ENCODE data around the gene KBTBD4. TPM values are rescaled to one million over a fixed set of nuclear protein-coding genes. Genes with fewer than 3 reads are reported as not detected.

KBTBD4 gene
- total RNA-seq, 1 experiment from 2014 or later, result 12.5 TPM

DNA sequence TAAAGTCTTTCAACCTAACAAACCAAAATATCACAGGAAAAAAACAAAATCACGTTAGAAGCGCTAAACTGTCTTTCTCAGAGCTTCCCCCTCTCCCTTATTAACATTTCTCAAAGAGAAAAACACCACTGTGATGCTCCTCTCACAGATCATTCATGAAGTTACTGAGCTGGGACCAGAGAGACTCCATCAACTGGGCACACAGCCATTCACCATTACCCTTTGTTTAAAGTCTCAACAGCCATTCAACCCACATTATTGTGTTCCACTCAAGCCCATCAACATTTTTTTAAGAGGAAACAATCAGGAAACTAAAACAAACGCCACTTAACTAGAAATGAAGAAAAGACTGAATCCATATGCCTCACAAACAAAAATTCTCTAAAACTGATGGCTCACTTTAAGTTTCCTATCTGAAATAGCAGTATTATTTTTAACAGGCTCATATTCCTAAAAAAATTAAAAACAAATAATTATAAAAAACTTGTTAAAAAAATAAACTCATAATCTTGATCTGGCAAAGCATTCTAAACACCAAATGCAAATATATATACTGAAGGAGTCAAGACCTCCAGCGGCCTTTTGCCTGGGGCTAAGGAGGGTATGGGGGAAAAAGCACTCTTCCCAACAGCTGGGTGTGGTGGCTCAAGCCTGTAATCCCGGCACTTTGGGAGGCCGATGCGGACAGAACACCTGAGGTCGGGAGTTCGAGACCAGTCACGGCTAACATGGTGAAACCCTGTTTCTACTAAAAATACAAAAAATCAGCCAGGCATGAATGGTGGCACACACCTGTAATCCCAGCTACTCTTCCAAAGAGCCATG is 39.8 kb downstream of the KBTBD4 start:
- Histone ChIP-seq H3K9me3 (no peaks in the 10 kb centered on the region), H3K36me3 (ENCODE audit: control insufficient read depth, insufficient read depth, low read length) (no peaks in the 10 kb centered on the region), H3K4me3 (ENCODE audit: low read depth, low read length) (no peak overlapping the region), H3K27me3 (replicated peaks; ENCODE audit: control insufficient read depth, insufficient read depth, low read length) (no peaks in the 10 kb centered on the region), H3K4me1 (no peaks in the 10 kb centered on the region; the same call in 1 of the 2 replicates)
- DNase-seq, result no peak
- BruUV-seq (replicated peaks), result no TSS peak
- no peak overlapping the region for H3K27ac Mint-ChIP-seq (ENCODE audit: unreplicated experiment)
- POLR2A ChIA-PET, result no interaction called here
- H3K9me3 Mint-ChIP-seq (ENCODE audit: unreplicated experiment), result no peaks in the 10 kb centered on the region
- intact Hi-C loops (cut with micrococcal nuclease; ENCODE audit: unreplicated experiment), result no loop called here
- CTCF ChIA-PET, result interaction anchor here (1.0 kb wide), 1 partner anchor 12 kb away, joined by 6 read pairs; no protein-coding TSS in a partner anchor
- peaks cover 11% of the 10 kb centered on the region for H3K4me1 Mint-ChIP-seq (ENCODE audit: low read depth, unreplicated experiment)
- TF ChIP-seq, protein P1, sequence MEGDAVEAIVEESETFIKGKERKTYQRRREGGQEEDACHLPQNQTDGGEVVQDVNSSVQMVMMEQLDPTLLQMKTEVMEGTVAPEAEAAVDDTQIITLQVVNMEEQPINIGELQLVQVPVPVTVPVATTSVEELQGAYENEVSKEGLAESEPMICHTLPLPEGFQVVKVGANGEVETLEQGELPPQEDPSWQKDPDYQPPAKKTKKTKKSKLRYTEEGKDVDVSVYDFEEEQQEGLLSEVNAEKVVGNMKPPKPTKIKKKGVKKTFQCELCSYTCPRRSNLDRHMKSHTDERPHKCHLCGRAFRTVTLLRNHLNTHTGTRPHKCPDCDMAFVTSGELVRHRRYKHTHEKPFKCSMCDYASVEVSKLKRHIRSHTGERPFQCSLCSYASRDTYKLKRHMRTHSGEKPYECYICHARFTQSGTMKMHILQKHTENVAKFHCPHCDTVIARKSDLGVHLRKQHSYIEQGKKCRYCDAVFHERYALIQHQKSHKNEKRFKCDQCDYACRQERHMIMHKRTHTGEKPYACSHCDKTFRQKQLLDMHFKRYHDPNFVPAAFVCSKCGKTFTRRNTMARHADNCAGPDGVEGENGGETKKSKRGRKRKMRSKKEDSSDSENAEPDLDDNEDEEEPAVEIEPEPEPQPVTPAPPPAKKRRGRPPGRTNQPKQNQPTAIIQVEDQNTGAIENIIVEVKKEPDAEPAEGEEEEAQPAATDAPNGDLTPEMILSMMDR (IDR thresholded peaks at IDR 0.05; ENCODE audit: insufficient read depth in 1 of 2, low read depth in 1 of 2, low read length in 1 of 2, severe bottlenecking in 1 of 2, unreplicated experiment in 1 of 2), result no peak
- H3K36me3 Mint-ChIP-seq (ENCODE audit: insufficient read depth, unreplicated experiment), result peaks cover 27% of the 10 kb centered on the region
- H3K4me3 Mint-ChIP-seq (ENCODE audit: unreplicated experiment), result no peak overlapping the region
- H3K27me3 Mint-ChIP-seq (ENCODE audit: insufficient read depth, unreplicated experiment), result no peaks in the 10 kb centered on the region

DNA sequence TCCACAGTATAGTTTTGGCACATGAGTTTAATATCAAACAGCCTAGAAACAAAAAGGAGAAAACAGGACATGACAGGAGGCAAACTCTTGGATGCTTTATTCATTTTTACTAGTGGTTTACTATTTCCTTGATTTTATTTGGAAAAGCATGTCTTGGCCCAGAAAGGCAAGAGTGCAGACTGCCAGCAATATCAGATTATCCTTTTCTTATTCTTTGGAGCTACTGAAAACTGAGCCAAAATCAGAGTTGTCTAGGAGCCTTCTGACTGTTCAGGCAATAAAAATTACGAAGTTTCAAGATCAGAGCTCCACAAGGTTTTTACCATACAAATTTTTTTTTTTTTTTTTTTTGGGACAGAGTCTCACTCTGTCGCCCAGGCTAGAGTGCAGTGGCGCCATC is 41.9 kb downstream of the KBTBD4 start:
- Histone ChIP-seq H3K9me3 (no peaks in the 10 kb centered on the region), H3K4me3 (ENCODE audit: low read depth, low read length) (no peak overlapping the region), H3K36me3 (ENCODE audit: control insufficient read depth, insufficient read depth, low read length) (no peaks in the 10 kb centered on the region), H3K4me1 (no peaks in the 10 kb centered on the region; the same call in 1 of the 2 replicates), H3K27me3 (replicated peaks; ENCODE audit: control insufficient read depth, insufficient read depth, low read length) (no peaks in the 10 kb centered on the region)
- TF ChIP-seq, protein P1 (IDR thresholded peaks at IDR 0.05; ENCODE audit: insufficient read depth in 1 of 2, low read depth in 1 of 2, low read length in 1 of 2, severe bottlenecking in 1 of 2, unreplicated experiment in 1 of 2), result no peak
- ChIA-PET POLR2A (no interaction called here), CTCF (no interaction called here)
- Mint-ChIP-seq H3K27me3 (ENCODE audit: insufficient read depth, unreplicated experiment) (no peaks in the 10 kb centered on the region), H3K4me3 (ENCODE audit: unreplicated experiment) (no peak overlapping the region), H3K9me3 (ENCODE audit: unreplicated experiment) (no peaks in the 10 kb centered on the region), H3K27ac (ENCODE audit: unreplicated experiment) (no peak overlapping the region), H3K4me1 (ENCODE audit: low read depth, unreplicated experiment) (peaks cover 11% of the 10 kb centered on the region), H3K36me3 (ENCODE audit: insufficient read depth, unreplicated experiment) (peaks cover 37% of the 10 kb centered on the region)
- no peak for DNase-seq
- no TSS peak for BruUV-seq (replicated peaks)
- intact Hi-C loops (cut with micrococcal nuclease; ENCODE audit: unreplicated experiment), result no loop called here

DNA sequence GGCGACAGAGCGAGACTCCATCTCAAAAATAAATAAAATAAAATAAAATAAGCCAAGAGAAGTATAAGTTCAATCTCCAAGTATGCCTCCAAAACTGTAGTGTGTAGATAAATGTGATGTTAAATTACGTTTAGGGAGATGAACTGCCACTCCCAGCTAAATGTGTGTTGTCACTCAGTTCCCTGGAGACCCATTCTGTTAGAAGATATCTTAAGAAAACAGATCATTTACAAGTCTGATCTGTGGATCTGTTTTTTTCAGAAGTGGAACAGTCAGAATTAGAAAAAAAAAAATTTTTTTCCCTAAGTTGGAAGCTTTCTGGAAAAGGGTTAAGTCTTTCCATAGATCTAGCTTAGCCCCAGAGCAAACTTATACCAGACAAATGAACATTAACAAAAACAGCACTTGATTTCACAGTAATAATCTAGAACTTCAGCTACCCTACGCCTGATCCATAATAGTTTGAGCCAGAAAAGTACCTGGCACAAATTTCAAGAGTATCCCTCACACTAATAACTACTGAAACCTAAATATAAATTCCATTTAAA is 44.0 kb downstream of the KBTBD4 start:
- no peak overlapping the region for H3K4me3 ChIP-seq (ENCODE audit: low read depth, low read length)
- H3K4me1 ChIP-seq, result peaks cover 19% of the 10 kb centered on the region
- DNase-seq, result no peak
- no peaks in the 10 kb centered on the region for H3K27me3 Mint-ChIP-seq (ENCODE audit: insufficient read depth, unreplicated experiment)
- H3K4me3 Mint-ChIP-seq (ENCODE audit: unreplicated experiment), result no peak overlapping the region
- H3K36me3 ChIP-seq (ENCODE audit: control insufficient read depth, insufficient read depth, low read length), result no peaks in the 10 kb centered on the region
- TF ChIP-seq, protein P1 (IDR thresholded peaks at IDR 0.05; ENCODE audit: insufficient read depth in 1 of 2, low read depth in 1 of 2, low read length in 1 of 2, severe bottlenecking in 1 of 2, unreplicated experiment in 1 of 2), result no peak
- ChIA-PET CTCF (no interaction called here), POLR2A (no interaction called here)
- H3K36me3 Mint-ChIP-seq (ENCODE audit: insufficient read depth, unreplicated experiment), result peaks cover 30% of the 10 kb centered on the region
- BruUV-seq (replicated peaks), result no TSS peak
- intact Hi-C loops (cut with micrococcal nuclease; ENCODE audit: unreplicated experiment), result no loop called here
- H3K4me1 Mint-ChIP-seq (ENCODE audit: low read depth, unreplicated experiment), result peaks cover 11% of the 10 kb centered on the region
- H3K9me3 Mint-ChIP-seq (ENCODE audit: unreplicated experiment), result no peaks in the 10 kb centered on the region
- no peaks in the 10 kb centered on the region for H3K9me3 ChIP-seq
- no peaks in the 10 kb centered on the region for H3K27me3 ChIP-seq (replicated peaks; ENCODE audit: control insufficient read depth, insufficient read depth, low read length)
- no peak overlapping the region for H3K27ac Mint-ChIP-seq (ENCODE audit: unreplicated experiment)

Measured in Caco-2 (cell line).